Measurements from ENCODE around the gene SALL4. TPM values are rescaled to one million over a fixed set of nuclear protein-coding genes. Genes with fewer than 3 reads are reported as not detected.
"Not testable (repeated sequence)": the region's sequence is repeated elsewhere in the genome, so short reads cannot be mapped to it uniquely, and the experiment has no call there.

The SALL4 gene
- total RNA-seq, 1 donor from 2014 or later, result not detected

- DNase-seq, result no peak
- ATAC-seq, result no peak
- intact Hi-C loops (cut with micrococcal nuclease), result loop anchor here (5.0 kb wide), 1 partner anchor 132 kb away; no protein-coding TSS in a partner anchor
Measured at GRCh38 chr20:51768759-51769517, 33.4 kb downstream of the SALL4 start.

GRCh38 chr20:51767867-51768758 lies 34.2 kb downstream of the SALL4 start, which contains the start of gene ATP9A:
TSS of gene ATP9A (minus strand) at chr20:51768390. CDS start at chr20:51768369, 21 bp downstream.
- intact Hi-C loops (cut with micrococcal nuclease), result loop anchor here (5.0 kb wide), 1 partner anchor 131 kb away; no protein-coding TSS in a partner anchor
- ATAC-seq (peak; percentile 74), DNase-seq (peak; percentile 65)

GRCh38 chr20:51766994-51767866 lies 35.1 kb downstream of the SALL4 start:
- DNase-seq (peak; percentile 83), ATAC-seq (peak; percentile 97)
- intact Hi-C loops (cut with micrococcal nuclease), result loop anchor here (5.0 kb wide), 1 partner anchor 130 kb away; no protein-coding TSS in a partner anchor

GRCh38 chr20:51765381-51765780 lies 36.9 kb downstream of the SALL4 start:
- DNase-seq, ATAC-seq: not testable (repeated sequence)
- intact Hi-C loops (cut with micrococcal nuclease), result loop anchor here (5.0 kb wide), 1 partner anchor 128 kb away; no protein-coding TSS in a partner anchor

GRCh38 chr20:51763965-51764602 lies 38.2 kb downstream of the SALL4 start:
- ATAC-seq, result no peak
- no peak for DNase-seq
- intact Hi-C loops (cut with micrococcal nuclease), result no loop called here

GRCh38 chr20:51760905-51761546 lies 41.3 kb downstream of the SALL4 start:
- ATAC-seq, result no peak
- DNase-seq, result no peak
- intact Hi-C loops (cut with micrococcal nuclease), result no loop called here

GRCh38 chr20:51759769-51760510 lies 42.4 kb downstream of the SALL4 start:
- DNase-seq (no peak), ATAC-seq (no peak)
- intact Hi-C loops (cut with micrococcal nuclease), result no loop called here

- DNase-seq, result peak; percentile 58
- intact Hi-C loops (cut with micrococcal nuclease), result no loop called here
- ATAC-seq, result peak; percentile 78
Measured at GRCh38 chr20:51758978-51759544, 43.3 kb downstream of the SALL4 start.

GRCh38 chr20:51757226-51757625 lies 45.1 kb downstream of the SALL4 start:
- DNase-seq, result no peak
- intact Hi-C loops (cut with micrococcal nuclease), result no loop called here
- ATAC-seq, result no peak

GRCh38 chr20:51756653-51757052 lies 45.7 kb downstream of the SALL4 start:
- intact Hi-C loops (cut with micrococcal nuclease), result no loop called here
- ATAC-seq (no peak), DNase-seq (no peak)

GRCh38 chr20:51753220-51753619 lies 49.1 kb downstream of the SALL4 start:
- intact Hi-C loops (cut with micrococcal nuclease); ATAC-seq; DNase-seq: not testable (repeated sequence)

- ATAC-seq (peak; percentile 20), DNase-seq (no peak)
- intact Hi-C loops (cut with micrococcal nuclease), result no loop called here
Measured at GRCh38 chr20:51752343-51752951, 49.9 kb downstream of the SALL4 start.

GRCh38 chr20:51750770-51751388 lies 51.4 kb downstream of the SALL4 start:
- no peak for DNase-seq
- intact Hi-C loops (cut with micrococcal nuclease), result no loop called here
- ATAC-seq, result no peak

- intact Hi-C loops (cut with micrococcal nuclease), result no loop called here
- DNase-seq, result peak; percentile 60
Measured at GRCh38 chr20:51750037-51750769, 52.1 kb downstream of the SALL4 start.

GRCh38 chr20:51749674-51750036 lies 52.7 kb downstream of the SALL4 start:
- peak; percentile 73 for ATAC-seq
- intact Hi-C loops (cut with micrococcal nuclease), result no loop called here

More at GRCh38 chr20:51750037-51750769, 52.1 kb downstream of the SALL4 start:
- peak; percentile 94 for ATAC-seq

More at GRCh38 chr20:51749674-51750036, 52.7 kb downstream of the SALL4 start:
- no peak for DNase-seq

Data from left ventricle myocardium superior (tissue), 1 donor.